Measurements from ENCODE around the gene FNIP1. TPM values are rescaled to one million over a fixed set of nuclear protein-coding genes. Genes with fewer than 3 reads are reported as not detected.

The FNIP1 gene
- total and polyA plus RNA-seq, 2 donors: 7.5 to 15.9 TPM

Other genes starting within 250 kb of the FNIP1 start
- 21.4 TPM for gene RAPGEF6, start 161.8 kb downstream of the FNIP1 start, total RNA-seq
- gene RAPGEF6, start 161.8 kb downstream of the FNIP1 start, polyA plus RNA-seq: 11.3 TPM
- 0.14 TPM for gene MEIKIN, start 148.6 kb upstream of the FNIP1 start, total RNA-seq
- 0.09 TPM for gene MEIKIN, start 148.6 kb upstream of the FNIP1 start, polyA plus RNA-seq
- gene ACSL6, start 214.6 kb upstream of the FNIP1 start, total RNA-seq: 1.7 TPM
- gene ACSL6, start 214.6 kb upstream of the FNIP1 start, polyA plus RNA-seq: 1.3 TPM

Data from thymus (tissue), 2 donors.